NCI-H2107 (cell line): Measurements from ENCODE around the gene ARSA.

Experiments
- DNase-seq: peaks from one replicate; lab custom pipeline; 2025; lab: John Stamatoyannopoulos, UW

The ARSA gene

DNA sequence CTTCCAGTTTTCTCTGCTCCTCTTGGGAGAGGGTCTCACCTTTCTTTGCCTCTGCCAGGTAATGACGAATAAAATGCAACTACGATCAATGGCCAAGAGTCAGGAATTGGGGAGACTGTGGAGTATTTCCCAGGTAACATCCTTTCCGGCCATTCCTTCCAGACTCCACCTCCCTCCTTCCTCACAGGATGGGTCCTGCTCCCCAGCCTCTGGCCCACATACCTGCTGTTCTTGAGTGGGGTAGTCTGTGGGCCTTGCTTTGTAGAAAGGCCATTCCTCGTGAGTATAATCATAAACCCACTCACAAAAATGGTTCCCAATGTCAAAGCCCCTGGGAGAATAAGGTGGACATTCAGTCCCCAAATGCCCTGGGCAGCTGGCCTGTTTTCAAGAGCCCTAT lies 48.2 kb downstream of the ARSA start:
- no peak for DNase-seq

DNA sequence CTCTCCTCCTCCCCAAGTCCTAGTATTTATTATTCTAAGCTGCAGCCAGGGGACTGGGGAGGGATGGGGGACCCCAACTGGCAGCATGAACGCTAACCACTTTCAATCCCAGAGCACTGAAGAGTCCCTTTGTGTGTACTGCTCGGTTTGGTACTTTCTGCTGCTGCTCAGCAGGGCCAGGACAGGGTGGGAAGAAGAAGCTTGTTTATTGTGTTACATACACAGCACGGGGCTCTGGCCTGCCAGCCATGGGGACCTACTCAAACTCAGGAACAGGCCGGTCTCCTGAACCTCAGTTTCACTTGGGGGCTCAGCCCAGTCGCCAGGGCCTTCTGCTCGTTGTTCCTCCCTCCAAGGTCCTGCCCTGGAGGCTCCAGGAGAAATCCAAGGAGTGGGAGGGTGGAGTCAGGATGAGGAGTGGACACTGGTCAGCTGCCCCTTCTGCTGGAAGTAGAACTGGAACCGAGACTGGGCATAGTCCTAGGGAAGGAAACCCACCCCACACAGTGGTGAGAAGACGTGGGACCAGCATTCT lies 49.1 kb downstream of the ARSA start:
- no peak for DNase-seq

DNA sequence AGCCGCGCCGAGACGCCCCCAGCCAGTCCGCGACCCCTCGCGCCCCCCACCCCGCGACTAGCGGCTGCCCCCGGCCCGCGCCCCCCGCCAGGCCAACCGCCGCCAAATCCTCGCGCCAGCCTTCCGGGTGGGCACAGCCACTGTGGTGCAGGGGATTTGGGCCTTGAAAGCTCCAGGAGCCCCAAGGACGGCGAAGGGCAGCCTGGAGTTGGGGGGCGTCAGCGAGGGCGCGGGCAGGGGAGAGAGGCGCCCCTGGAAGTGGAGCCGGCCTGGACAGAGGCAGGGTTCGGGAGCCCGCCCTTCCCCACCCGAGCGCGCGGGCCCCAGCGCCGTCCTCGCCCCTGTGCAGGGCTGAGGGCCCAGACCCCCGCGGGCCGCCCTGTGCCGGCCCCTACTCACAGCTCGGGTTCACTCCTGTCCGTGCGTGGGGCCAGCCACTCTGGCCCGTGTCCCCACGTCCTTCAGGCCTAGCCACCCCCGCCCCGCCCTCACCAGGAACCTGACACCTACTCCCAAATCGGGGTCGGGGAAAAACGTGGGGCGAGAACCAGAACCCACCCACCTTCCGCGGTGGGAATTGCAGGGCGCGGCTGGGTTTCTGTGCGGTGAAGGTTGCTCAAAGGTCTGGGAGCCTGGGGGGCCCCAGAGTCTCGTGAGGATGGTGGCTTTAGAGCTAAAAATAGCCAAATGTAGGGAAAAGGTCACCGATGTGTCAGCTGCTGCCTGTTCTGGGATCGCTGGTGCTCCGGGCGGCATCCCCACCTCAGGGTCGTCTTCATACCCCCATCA lies 49.8 kb downstream of the ARSA start, which contains the start of gene CPT1B:
CPT1B (minus strand) TSS at position 441 of the 789 bp plus-strand sequence. CDS start 512 bp downstream, outside the sequence.
- no peak for DNase-seq

DNA sequence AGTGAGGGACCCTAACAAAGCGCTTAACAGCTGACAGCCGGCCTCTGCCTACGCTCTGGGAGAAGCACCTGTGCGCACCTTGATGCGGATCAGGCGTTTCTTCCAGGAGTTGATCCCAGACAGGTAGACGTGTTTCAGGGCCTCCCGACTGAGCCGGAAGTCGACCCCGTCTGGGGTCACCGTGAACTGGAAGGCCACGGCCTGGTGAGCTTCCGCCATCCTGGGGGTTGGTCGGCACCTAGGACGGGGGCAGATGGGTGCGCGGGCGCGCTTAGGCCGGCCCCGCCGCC lies 50.3 kb downstream of the ARSA start:
- DNase-seq = no peak

DNA sequence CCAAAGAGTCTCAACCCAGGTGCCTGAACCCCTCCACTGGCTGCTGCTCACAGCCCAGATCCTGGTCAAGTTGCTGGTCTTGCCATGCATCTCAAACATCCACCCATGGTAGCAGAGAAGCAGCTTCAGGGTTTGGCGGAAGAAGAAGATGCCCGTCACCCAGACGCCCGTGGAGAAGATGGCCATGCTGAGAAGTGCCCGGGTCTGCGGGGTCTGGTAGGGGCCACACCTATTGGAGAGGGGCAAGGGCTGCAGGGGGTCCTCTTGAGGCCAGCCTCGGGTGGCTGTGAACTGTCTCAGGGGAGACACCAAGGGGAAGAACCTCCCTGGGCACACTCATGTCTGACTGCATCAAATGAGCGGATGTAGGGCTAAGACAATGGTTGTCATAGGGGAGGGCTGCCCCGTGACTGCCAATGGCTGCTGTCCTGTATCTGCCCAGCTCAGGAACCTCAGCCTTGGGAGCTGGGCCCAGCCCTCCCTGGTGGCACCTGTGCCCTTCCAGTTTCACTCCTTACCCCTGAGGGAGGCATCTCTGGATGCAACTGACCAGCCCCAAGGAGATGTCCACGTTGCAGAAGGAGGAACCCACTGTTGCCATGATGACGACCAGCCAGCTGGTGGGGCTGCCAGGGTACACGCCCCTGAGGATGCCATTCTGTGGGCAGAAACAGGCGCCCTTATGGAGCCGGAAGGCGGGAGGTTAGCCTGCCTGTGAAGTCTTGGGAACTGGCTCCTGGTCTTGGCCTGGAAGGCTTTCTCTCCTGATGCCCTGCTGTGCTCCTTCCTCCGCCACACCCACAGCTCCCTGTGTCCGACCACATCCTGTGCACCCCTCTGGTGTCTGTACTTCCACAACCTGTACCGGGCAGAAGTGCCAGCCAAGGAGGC lies 50.9 kb downstream of the ARSA start:
- DNase-seq = no peak

DNA sequence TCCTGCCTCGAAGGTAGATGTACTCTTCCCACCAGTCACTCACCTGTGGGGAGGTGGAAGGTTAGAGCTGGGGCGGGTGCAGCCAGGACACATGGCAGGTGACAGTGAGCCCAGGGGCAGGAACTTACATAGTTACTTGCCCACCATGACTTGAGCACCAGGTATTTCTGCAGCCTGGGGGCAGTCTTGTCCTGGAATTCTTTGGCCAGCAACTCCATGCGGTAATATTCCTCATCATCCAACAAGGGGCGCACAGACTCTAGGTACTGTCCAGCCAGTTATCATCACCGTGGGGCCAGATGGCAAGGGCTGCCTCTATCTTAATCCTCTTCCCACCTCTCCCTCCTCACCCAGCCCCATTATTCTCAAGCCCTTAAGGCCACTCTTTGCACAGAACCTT lies 51.9 kb downstream of the ARSA start:
- DNase-seq = no peak

DNA sequence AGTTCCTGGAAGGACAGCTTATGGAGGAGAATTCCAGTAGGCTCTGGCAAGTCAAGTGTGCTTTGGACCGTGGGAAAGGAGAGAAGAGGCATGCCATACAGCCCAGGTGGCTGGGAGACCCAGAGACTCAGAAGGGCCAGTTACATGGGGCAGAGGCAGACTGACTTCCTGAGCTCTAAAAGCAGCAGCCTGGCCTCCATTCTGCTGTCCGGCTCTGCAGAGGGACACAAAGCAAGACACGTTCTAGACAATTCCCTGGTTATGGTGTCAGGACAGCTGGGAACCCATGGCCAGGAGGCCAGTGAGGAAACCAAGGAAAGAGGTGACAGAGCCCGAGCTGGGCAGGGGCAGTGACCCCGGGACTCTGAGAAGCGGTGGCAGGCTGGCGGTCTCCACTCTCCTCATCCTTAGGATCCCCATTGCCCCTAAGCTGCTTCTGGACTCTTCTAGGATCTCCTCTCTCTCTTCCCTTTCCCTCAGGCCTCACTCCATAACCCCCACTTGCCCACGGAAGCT lies 52.5 kb downstream of the ARSA start:
- DNase-seq = no peak
